Smooth muscle cell (in vitro differentiated cells): ENCODE data around the gene LSM12. TPM values are rescaled to one million over a fixed set of nuclear protein-coding genes. Genes with fewer than 3 reads are reported as not detected.

Experiments used
- DNase-seq: peaks from one replicate; lab custom pipeline; 2025; ENCODE audit not compliant: unreplicated experiment; lab: John Stamatoyannopoulos, UW
- H2AFZ ChIP-seq: fragments of 200-600 bp; sonication (generic); 2 replicates; pipeline ENCODE4 v1.6.0; 2016; ENCODE audit warnings: antibody characterized with exemption, low read depth, mild to moderate bottlenecking
- H3F3A ChIP-seq: fragments of 200-600 bp; sonication (generic); 2 replicates; pipeline ENCODE4 v1.6.0; 2017; ENCODE audit warnings: antibody characterized with exemption, low read depth
- H3K27ac ChIP-seq: fragments of 200-600 bp; sonication (generic); 2 replicates; pipeline ENCODE4 v1.5.1; 2016; ENCODE audit warnings: low read depth, mild to moderate bottlenecking
- H3K27me3 ChIP-seq: fragments of 200-600 bp; sonication (generic); 2 replicates; pipeline ENCODE4 v1.6.1; 2016; ENCODE audit warnings: low read depth, mild to moderate bottlenecking
- H3K36me3 ChIP-seq: fragments of 200-600 bp; sonication (generic); 2 replicates; pipeline ENCODE4 v1.5.1; 2016; ENCODE audit warnings: low read depth
- H3K4me1 ChIP-seq: fragments of 200-600 bp; sonication (generic); 2 replicates; pipeline ENCODE4 v1.5.1; 2016; ENCODE audit warnings: low read depth
- H3K4me2 ChIP-seq: fragments of 200-600 bp; sonication (generic); 2 replicates; pipeline ENCODE4 v1.6.0; 2016; ENCODE audit warnings: mild to moderate bottlenecking
- H3K4me3 ChIP-seq: fragments of 200-600 bp; sonication (generic); 2 replicates; pipeline ENCODE4 v1.5.1; 2016; ENCODE audit warnings: mild to moderate bottlenecking
- H3K79me2 ChIP-seq: fragments of 200-600 bp; sonication (generic); 2 replicates; pipeline ENCODE4 v1.6.0; 2016; ENCODE audit warnings: low read depth, mild to moderate bottlenecking
- H3K9ac ChIP-seq: fragments of 200-600 bp; sonication (generic); 2 replicates; pipeline ENCODE4 v1.6.0; 2016; ENCODE audit warnings: low read depth
- H3K9me3 ChIP-seq: fragments of 200-600 bp; sonication (generic); replicated peaks from 2 replicates; pipeline ENCODE4 v1.5.1; 2016; ENCODE audit warnings: low read depth
- H4K20me1 ChIP-seq: fragments of 200-600 bp; sonication (generic); 2 replicates; pipeline ENCODE4 v1.6.0; 2016; ENCODE audit warnings: low read depth
- WGBS: methylation state at CpG from one replicate; pipeline ENCODE4 v1.1.7; 2016; ENCODE audit warnings: low lambda C conversion rate; 5-methylcytosine and 5-hydroxymethylcytosine counted together
- polyA plus RNA-seq: library from polyadenylated mRNA; unstranded; fragments of >200 nt; fragmentation: Nextera tagmentation; extraction: Ambion mirVana; gene quantifications from 2 replicates; pipeline ENCODE4 v1.2.1, GENCODE V29; 2016
- total RNA-seq: library from RNA; depleted of rRNA; stranded (reverse); fragments of >200 nt; gene quantifications from 2 replicates; pipeline ENCODE4 v1.2.3, GENCODE V29; 2014
- TF ChIP-seq, protein P1 (sequence below): fragments of 200-600 bp; sonication (generic); IDR thresholded peaks from 2 replicates; pipeline ENCODE4 v1.5.1; 2017; ENCODE audit warnings: borderline replicate concordance, mild to moderate bottlenecking, antibody characterized with exemption; ENCODE audit not compliant: insufficient read depth, poor library complexity, severe bottlenecking

Gene LSM12
- total and polyA plus RNA-seq, 2 experiments from 2014 or later: 42.3 to 52.0 TPM

DNA sequence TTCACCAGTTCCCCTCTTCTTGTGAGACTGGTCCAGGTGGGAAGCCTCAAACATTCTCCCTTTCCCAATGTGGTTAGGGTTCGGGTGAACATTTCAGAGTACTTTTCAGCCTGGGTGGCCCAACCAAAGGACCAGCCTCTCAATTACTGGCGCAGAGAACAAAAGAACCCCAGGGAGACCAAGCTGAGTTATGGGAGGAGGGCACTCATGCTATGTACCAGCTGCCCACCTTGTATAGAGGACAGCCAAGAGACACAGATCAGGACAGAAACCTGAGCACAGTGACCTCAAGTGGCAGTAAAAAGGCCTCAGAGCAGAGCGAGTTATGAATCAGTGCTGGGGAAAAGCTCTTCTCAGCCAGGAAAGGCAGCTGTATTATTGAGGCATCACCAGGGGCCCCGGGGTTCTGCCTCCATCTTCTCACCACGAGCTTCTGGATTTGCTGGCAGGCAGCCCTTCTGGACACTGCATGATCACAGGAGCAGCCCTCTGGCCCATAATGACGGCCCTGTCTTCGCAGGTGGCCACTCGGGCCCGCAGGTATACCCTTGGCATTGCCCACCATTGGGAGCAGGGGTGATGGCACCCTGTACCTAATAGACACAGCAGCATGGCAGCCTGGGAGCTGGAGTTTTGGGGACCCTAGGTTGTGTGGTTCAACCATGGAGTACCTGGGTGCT lies 7.9 kb upstream of the LSM12 start:
- WGBS: 93% methylated on average over 9 of the region's 9 CpGs
- TF ChIP-seq, protein P1, sequence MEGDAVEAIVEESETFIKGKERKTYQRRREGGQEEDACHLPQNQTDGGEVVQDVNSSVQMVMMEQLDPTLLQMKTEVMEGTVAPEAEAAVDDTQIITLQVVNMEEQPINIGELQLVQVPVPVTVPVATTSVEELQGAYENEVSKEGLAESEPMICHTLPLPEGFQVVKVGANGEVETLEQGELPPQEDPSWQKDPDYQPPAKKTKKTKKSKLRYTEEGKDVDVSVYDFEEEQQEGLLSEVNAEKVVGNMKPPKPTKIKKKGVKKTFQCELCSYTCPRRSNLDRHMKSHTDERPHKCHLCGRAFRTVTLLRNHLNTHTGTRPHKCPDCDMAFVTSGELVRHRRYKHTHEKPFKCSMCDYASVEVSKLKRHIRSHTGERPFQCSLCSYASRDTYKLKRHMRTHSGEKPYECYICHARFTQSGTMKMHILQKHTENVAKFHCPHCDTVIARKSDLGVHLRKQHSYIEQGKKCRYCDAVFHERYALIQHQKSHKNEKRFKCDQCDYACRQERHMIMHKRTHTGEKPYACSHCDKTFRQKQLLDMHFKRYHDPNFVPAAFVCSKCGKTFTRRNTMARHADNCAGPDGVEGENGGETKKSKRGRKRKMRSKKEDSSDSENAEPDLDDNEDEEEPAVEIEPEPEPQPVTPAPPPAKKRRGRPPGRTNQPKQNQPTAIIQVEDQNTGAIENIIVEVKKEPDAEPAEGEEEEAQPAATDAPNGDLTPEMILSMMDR: no peak

DNA sequence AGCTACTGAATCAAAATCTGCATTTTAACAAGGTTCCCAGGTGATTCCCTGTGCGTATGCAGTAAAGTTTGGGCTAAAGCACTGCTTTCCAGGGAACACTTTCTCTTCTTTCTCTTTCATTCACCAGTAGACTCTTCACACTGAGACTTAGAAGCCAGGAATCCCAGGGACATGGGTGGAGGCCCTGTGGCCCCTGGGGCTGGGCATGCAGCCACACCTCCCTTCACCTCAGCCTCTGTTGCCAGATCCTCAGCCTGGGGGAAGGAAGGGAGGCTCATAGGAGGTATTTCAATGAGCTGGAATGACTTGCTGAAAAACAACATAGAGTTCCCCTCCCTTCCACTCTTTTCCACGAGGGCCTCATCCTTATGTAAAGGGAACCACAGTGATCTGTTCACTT lies 5.3 kb upstream of the LSM12 start:
- TF ChIP-seq, protein P1: no peak
- Histone ChIP-seq H3F3A (peaks cover 16% of the 10 kb centered on the region), H2AFZ (no peak overlapping the region), H3K27me3 (no peaks in the 10 kb centered on the region), H3K36me3 (no peaks in the 10 kb centered on the region), H3K9me3 (no peaks in the 10 kb centered on the region), H3K4me2 (peak overlapping the region; percentile 97), H3K79me2 (peaks cover 27% of the 10 kb centered on the region), H3K4me3 (peak overlapping the region; percentile 55), H3K4me1 (peaks cover 12% of the 10 kb centered on the region), H3K9ac (peak overlapping the region; percentile 92), H3K27ac (peak overlapping the region; percentile 98), H4K20me1 (no peaks in the 10 kb centered on the region)
- 39% methylated on average over 2 of the region's 2 CpGs for WGBS
- no peak for DNase-seq

More for the DNA sequence above, 7.9 kb upstream of the LSM12 start:
- no peak for DNase-seq
- H3K36me3 ChIP-seq: no peaks in the 10 kb centered on the region
- peaks cover 12% of the 10 kb centered on the region for H3K4me1 ChIP-seq
- H3K27me3 ChIP-seq: no peaks in the 10 kb centered on the region
- H3K4me3 ChIP-seq: no peak overlapping the region
- H3K27ac ChIP-seq: no peak overlapping the region
- peaks cover 23% of the 10 kb centered on the region for H3K79me2 ChIP-seq
- H3F3A ChIP-seq: peaks cover 16% of the 10 kb centered on the region
- no peaks in the 10 kb centered on the region for H3K9me3 ChIP-seq
- H4K20me1 ChIP-seq: no peaks in the 10 kb centered on the region
- no peak overlapping the region for H2AFZ ChIP-seq
- H3K4me2 ChIP-seq: no peak overlapping the region
- H3K9ac ChIP-seq: no peak overlapping the region

DNA sequence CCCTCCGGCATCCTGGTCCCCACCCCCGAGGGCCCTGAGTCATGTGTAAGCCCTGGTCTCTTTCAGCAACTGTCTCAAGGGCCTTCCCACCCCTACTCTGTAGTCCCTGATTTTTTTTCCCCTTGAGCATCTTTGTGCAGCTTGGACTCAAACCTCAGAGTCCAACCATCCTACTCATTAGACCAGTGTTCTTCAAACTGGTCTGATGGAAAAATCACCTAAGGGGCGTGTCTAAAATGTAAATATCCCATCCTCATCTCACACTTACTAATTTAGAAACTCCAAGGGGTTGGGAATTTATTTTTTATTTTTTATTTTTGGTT lies 4.7 kb upstream of the LSM12 start:
- WGBS: under 1% methylated on average over 3 of the region's 3 CpGs

More for the DNA sequence above, 4.7 kb upstream of the LSM12 start:
- H3K9me3 ChIP-seq: no peaks in the 10 kb centered on the region
- H4K20me1 ChIP-seq: no peaks in the 10 kb centered on the region
- H3K4me1 ChIP-seq: peaks cover 12% of the 10 kb centered on the region
- no peak overlapping the region for H2AFZ ChIP-seq
- peak overlapping the region; percentile 92 for H3K9ac ChIP-seq
- peak overlapping the region; percentile 97 for H3K4me2 ChIP-seq
- TF ChIP-seq, protein P1: no peak
- DNase-seq: no peak
- H3K4me3 ChIP-seq: peak overlapping the region; percentile 55
- peaks cover 30% of the 10 kb centered on the region for H3K79me2 ChIP-seq
- H3F3A ChIP-seq: peaks cover 16% of the 10 kb centered on the region
- no peaks in the 10 kb centered on the region for H3K36me3 ChIP-seq
- H3K27ac ChIP-seq: peak overlapping the region; percentile 98
- no peaks in the 10 kb centered on the region for H3K27me3 ChIP-seq
